Stimulated activated CD8-positive, alpha-beta memory T cell treated with anti-CD3 and anti-CD28 coated beads, Interleukin-15, amount 100 ng/mL, for 48 hours (primary cell): ENCODE measurements around the gene MAPRE2.

ENCODE experiments used
- DNase-seq, 2 donors: peaks; one replicate each; pipeline ENCODE4 v3.0.0-alpha.2; 2020; ENCODE audit warnings: low read depth in 2 of 2

Gene MAPRE2

GRCh38 chr18:35040988-35041814 is at the start of gene MAPRE2:
Gene MAPRE2, plus strand, starts transcription at chr18:35041413. Its CDS starts 127 bp downstream, at chr18:35041540.
- DNase-seq = peak; percentile 98 to 100

DNA sequence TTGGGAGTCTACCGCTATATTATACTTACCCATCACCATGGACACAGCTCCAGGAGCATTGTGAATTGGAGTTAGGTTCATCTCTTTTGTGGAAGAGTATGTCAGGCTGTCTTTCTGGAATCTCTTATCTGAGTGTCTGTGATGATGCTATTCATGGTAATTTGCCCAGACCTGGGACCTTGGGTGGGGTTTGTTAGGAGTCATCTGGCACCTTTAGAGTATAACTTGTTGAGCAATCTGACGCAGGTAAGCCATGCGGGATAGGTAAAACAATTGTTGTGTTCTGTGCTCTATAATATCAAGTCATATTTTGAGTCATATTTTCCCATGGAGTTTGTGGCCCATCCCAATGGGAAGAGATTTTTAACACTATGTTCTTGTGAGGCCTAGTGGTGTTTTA is 49.7 kb upstream of the MAPRE2 start:
- no peak for DNase-seq

GRCh38 chr18:34993289-34993688 is 47.9 kb upstream of the MAPRE2 start:
- DNase-seq = no peak

DNA sequence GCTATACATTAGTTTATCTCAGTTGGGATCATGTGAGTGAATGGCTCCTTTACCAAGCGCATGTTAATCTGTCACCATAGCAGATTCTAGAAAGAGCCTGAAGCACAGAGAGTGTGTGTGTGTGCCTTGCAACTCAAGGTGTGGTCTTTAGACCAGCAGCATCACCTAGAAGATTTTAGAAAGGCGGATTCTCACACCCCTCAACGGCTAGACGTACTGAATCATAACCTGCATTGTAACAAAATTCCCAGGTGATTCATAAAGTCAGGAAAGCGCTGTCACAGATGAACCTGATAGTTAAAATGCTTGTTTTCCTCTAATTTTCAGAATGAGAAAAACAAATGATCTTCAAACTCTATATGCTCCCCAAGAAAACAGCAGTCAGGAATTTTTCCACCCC is 45.5 kb upstream of the MAPRE2 start:
- no peak for DNase-seq

GRCh38 chr18:34998661-34999060 is 42.6 kb upstream of the MAPRE2 start:
- DNase-seq = no peak

DNA sequence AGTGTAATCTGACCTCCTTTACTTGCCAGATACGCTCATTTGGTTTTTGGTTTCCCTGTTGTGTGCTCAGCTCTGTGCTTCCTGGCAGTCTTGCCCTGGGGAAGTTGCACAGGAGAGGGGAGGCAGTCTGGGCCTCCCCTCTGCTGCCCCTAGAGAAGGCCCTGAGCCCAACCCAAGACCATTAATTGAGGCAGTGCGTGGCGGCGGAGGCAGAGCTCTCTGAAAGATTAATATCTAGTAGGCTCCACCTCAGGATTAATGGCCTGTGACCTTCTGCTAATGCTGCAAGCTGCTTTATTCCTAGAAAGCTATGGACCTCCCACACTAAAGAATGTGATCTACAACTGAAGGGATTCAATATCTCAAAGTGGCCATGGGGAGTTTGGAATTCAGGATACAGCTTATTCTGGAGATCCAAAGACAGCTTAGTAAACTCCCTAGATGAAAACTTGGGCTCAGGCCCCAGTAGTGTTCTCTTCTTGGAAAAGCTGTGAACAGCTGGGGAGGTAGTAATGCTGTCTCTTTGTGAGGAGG is 41.4 kb upstream of the MAPRE2 start:
- DNase-seq = no peak

DNA sequence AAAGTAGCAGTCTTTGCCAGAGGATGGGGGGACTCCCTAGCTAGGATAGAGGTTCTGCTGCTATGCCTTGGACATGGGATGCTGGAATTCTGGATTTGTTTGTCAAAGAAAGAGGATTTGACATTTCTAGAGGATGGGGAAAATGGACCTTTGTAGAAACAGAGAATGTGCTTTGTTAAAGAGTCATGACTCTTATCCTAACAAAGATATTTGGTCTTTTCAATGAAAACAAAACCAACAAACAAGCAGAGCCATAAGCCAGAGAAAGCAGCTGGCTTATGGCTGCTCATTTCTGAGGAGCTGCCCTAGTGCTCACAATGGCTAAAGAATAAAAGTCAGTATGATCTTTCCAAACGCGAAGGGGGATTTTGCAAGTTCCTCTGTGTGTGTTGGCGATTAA is 40.8 kb upstream of the MAPRE2 start:
- no peak for DNase-seq

GRCh38 chr18:35002120-35002519 is 39.1 kb upstream of the MAPRE2 start:
- no peak for DNase-seq

DNA sequence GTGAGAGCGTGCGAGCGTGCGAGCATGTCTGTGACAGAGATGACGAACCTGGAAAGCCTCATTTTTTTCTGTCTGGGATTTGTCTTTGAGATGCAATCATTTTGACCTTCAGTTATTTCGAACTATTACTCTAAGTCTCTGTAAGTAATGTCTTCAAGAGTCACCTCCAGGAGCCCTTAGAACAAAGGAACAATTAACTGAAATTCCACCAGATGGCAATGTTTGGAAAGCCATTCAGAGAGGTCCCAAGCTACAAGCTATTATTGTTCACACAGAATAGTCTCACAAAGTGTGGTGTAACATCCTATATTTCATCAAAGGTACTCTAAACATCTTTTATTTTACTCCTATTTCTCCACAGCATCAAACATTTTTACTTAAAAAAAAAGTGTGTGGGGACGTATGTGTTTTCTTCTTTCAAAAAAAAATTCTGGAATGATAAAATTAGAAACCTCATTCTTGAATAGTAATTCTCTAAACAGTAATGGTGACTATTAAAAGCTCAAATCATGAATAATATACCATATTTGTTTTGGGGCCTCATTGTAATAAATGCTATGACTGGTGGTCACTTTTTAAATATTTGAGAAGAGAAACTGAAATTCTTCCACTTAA is 35.1 kb upstream of the MAPRE2 start:
- no peak for DNase-seq

GRCh38 chr18:35010156-35010555 is 31.1 kb upstream of the MAPRE2 start:
- DNase-seq = no peak

- no peak for DNase-seq
Observed at GRCh38 chr18:35010993-35011392, 30.2 kb upstream of the MAPRE2 start.

GRCh38 chr18:35019933-35020332 is 21.3 kb upstream of the MAPRE2 start:
- no peak for DNase-seq

DNA sequence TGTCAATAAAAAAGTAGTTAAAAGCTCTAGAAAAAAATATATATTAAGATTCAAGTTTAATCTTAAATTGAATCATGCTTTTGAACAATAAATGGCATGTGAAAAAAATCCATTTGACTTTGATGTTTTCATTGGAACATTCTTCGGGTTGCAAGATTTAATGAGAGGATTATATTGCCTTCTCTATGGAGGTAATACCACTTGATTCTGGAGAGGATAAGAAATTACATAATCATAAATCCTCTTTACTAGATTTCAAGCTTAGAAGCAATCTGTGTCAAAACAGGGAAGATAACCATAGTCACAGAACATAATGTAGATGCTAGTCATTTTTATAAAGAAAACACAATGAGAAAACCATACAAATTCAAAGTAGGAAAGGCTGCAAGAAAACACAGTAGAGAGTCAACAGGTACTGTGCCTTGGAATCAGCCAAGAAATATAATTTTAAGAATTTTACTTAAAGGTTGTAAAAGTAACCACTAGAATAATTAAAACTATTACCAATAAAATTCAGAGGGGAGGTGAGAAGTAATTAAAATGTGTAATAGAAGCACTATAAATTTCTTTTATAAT is 18.7 kb upstream of the MAPRE2 start:
- no peak for DNase-seq

DNA sequence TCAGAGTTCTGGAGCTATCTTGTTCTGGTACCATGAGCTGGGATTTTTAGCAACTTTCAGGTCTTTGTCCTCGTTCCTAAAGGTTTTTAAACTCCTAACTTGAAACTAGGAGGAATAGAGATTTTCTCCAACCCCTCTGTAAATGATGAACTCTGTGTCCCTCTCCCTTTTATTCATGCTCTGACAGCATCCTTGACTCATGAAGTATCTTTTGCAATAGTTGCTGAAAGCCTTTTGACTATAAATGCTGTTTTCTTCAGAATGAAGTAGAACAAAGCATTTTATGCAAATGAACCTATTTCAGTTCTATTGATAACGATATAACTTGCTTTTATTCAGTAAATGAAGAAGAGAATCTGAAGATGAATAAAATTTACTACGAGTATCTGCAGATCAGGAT is 17.0 kb upstream of the MAPRE2 start:
- DNase-seq = no peak

DNA sequence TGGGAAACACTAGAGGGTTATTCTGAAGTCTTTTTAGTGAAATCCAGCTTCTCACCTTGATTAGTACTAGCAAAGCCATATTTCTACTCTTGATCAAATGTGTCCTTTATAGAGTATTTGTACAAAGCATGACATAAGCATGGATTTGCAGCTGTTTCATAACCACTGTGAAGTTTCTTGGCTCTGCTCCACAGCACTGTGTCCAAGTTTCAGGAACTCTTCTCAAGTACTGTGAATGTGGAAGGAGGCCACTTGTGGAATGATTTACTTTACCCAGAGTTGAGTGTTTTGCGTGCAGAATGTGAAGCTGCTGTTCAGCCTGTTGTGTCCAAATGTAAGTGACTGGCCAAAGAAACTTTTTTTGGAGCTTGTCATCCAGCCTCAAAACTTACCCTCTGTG is 16.2 kb upstream of the MAPRE2 start:
- DNase-seq = no peak

GRCh38 chr18:35026407-35027061 is 14.7 kb upstream of the MAPRE2 start:
- DNase-seq = no peak

GRCh38 chr18:35027206-35027605 is 14.0 kb upstream of the MAPRE2 start:
- DNase-seq = no peak

GRCh38 chr18:35028536-35028935 is 12.7 kb upstream of the MAPRE2 start:
- no peak for DNase-seq

DNA sequence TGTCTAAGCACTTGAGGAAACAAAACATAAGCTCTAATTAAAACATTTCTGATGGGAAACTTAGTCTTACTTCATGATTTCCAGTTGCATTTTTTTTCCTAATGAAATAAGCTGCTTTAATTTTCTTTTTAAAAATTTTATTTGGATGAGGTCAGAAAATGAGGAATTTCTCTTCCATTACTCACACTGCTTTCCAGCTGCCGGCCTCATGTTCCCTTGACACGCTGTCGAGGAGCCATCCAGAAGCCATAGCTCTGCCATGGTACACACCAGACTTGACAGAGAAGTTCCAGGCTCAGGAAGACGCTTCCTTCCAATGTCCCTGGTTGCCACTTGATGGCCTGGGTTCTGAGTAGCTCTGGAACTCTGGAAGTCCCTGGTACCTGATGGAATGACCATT is 12.1 kb upstream of the MAPRE2 start:
- no peak for DNase-seq

- no peak for DNase-seq
Observed at GRCh38 chr18:35029770-35030169, 11.4 kb upstream of the MAPRE2 start.

DNA sequence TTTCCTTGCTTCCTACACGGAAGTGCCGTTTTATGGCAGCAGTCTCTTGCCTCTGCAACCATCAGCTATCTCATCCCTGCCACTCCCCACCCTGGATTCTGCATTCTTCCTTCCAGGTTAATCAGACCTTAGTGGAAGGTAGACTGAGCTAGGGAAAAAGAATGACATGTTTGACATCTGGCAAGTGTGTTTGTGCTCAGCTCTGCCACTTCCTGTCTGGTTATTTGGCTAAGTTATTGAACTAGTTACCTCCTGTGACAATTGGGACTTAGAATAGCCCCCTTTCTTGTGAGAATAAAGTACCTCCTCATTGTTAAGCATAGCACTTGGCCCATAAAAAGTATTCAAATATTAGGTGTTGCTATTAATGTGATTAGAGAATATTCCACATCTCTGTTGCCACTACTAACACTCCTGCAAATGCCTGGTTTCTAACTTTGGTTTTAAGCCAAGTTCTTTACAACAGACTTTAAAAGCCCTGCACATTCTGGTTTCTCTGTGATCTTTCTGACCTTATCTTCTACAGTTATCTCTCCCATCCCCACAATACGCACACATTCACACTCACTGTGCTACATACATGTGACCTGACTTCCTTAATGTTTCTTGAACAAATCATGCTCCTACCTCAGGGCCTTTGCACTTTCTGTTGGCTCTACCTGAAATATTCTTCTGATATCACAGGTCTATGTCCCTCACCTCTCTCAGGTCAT is 10.8 kb upstream of the MAPRE2 start:
- no peak for DNase-seq

DNA sequence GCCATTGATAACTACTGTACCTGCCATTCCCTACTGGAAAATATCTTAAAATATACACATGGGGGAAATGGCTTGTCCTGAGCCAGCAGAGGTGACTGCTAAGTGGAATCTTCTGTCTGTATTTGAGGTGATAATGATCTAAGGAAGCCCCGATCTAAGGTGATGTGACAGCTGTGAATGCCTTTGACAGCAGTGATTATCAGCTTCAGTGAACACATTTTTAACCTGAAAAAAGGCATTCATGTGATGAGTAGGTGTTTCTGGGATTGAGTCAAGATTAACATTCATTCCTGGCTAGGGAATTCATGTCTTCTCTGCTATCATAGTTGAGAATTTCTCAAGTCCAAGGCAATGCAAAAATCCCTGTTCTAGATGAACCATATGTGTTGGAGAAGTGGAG is 9.1 kb upstream of the MAPRE2 start:
- DNase-seq = no peak
